GM12892 (cell line): ENCODE measurements around the gene WDR27.

Experiments
- DNase-seq: peaks from one replicate; pipeline ENCODE4 v3.0.0; 2011; ENCODE audit not compliant: insufficient read length
- FAIRE-seq: peaks from 2 replicates; lab custom pipeline; 2011; peaks lifted over from hg19 to GRCh38; lab: Jason Lieb, UNC
- POLR2A ChIP-seq: IDR thresholded peaks from 2 replicates; pipeline ENCODE4 v1.6.1; 2011; ENCODE audit warnings: low read depth, low read length, control low read depth
- POLR2AphosphoS5 ChIP-seq: IDR thresholded peaks from 2 replicates; pipeline ENCODE4 v1.6.1; 2011; ENCODE audit warnings: low read depth, low read length, control low read depth
- TAF1 ChIP-seq: IDR thresholded peaks from 2 replicates; pipeline ENCODE4 v1.6.1; 2011; ENCODE audit warnings: low read depth, mild to moderate bottlenecking, control low read depth, low read length, borderline replicate concordance

WDR27 gene

DNA sequence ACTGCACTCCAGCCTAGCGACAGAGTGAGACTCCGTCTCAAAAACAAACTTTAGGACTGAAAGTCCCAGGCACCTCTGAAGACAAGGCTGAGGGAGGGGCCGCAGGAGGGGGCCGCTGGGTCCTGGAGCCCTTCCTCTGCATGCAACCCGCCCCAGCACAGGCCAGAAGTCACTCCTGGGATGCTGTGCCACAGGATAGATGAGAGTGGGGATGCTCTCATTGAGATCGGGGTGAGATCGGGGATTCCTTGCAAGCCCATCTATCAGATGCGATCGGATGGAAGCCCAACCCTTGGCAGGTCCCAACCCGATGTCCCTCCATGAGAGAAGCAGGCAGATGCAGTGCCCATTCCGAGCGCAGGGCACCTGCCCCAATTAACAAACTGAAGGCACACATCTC is 66.5 kb downstream of the WDR27 start:
- no peak for DNase-seq
- no peak for TF ChIP-seq POLR2AphosphoS5
- no peak for TF ChIP-seq TAF1
- no peak for TF ChIP-seq POLR2A
- FAIRE-seq = no peak

- no peak for FAIRE-seq
- no peak for TF ChIP-seq POLR2A
- no peak for TF ChIP-seq TAF1
- TF ChIP-seq POLR2AphosphoS5 = no peak
- no peak for DNase-seq
These were observed 69.0 kb downstream of the WDR27 start for GRCh38 chr6:169632841-169633240.

- no peak for DNase-seq
- FAIRE-seq = no peak
- TF ChIP-seq POLR2A = no peak
- no peak for TF ChIP-seq TAF1
- TF ChIP-seq POLR2AphosphoS5 = no peak
These were observed 72.6 kb downstream of the WDR27 start for GRCh38 chr6:169629256-169629655.

DNA sequence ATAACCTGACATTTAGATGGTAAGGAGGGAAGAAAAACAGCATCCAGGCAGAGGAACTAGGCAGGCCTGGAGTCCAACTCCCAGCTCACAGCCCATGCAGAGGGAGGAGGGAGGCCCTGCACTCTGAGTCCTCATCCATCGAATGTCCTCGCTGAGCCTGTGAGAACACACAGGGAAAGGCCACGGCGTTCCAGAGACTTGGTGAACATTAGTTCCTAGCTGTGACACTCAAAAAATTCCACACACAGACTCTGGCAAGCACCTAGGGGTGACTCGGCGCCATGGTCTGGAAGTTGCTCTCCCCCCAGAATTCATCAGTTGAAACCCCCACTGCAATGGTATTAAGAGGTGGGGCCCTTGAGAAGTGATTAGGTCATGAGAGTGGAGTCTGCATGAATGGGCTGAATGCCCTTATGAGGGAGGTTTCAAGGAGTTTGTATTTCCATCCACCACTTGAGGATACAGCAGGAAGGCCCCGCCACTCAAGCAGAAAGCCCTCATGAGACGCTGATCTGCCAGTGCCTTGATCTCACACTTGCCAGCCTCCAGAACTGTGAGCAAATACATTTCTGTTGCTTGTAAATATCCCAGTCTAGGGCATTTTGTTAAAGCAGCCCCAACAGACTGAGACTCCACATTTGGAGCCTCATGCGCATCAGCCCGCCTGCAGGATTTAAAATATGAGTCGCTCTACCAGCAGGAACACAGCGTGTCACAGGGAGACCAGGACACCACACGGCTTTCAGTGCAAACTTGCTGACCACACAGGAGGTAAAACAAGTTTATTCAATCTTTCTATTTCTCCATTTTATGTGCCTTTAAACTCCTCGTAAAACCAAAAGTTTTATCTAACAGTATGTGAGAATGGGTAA is 73.9 kb downstream of the WDR27 start:
- FAIRE-seq = no peak
- TF ChIP-seq POLR2A (no peak), POLR2AphosphoS5 (no peak), TAF1 (no peak)
- DNase-seq = no peak

GRCh38 chr6:169626649-169627048 is 75.2 kb downstream of the WDR27 start:
- no peak for DNase-seq
- no peak for TF ChIP-seq POLR2AphosphoS5
- no peak for TF ChIP-seq TAF1
- TF ChIP-seq POLR2A = no peak
- no peak for FAIRE-seq

DNA sequence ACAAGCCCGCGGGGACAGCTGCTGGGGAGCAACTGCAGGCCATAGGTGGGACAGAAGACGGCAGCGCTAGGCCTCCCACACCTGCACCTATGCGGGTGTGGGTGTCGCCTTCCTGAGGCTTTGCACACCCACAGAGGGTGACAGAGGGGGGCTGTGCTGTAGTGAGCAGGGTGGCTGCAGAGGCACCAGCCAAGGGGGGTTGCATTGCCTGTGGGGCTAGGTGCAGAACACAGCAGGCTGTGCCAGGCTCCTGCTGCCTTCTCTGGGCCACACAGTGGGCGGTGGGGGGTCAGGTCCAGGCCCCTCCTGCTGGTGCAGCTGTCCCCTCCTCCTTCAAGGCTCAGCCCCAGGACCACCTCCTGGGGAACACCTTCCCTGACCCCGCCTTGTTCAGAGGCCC is 75.7 kb downstream of the WDR27 start:
- no peak for TF ChIP-seq POLR2A
- no peak for TF ChIP-seq POLR2AphosphoS5
- no peak for TF ChIP-seq TAF1

GRCh38 chr6:169625376-169625775 is 76.5 kb downstream of the WDR27 start:
- TF ChIP-seq TAF1 (no peak), POLR2A (no peak), POLR2AphosphoS5 (no peak)
- no peak for DNase-seq
- FAIRE-seq = no peak

More for the DNA sequence above, 75.7 kb downstream of the WDR27 start:
- FAIRE-seq (no peak), DNase-seq (no peak)

GRCh38 chr6:169624785-169625184 is 77.0 kb downstream of the WDR27 start:
- FAIRE-seq (no peak), DNase-seq (no peak)
- TF ChIP-seq TAF1 (no peak), POLR2AphosphoS5 (no peak), POLR2A (no peak)

DNA sequence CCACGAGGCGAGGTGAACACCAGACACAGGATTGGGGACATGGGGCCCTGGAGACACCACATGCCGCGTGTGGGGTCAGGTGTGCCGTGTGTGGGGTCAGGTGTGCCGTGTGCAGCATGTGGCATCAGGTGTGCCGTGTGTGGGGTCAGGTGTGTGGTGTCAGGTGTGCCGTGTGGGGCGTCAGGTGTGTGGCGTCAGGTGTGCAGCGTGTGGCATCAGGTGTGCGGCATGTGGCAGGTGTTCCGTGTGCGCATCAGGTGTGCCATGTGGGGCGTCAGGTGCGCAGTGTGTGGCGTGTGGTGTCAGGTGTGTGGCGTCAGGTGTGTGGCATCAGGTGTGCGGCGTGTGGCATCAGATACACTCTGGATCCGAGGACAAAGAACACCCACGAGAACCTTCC is 77.9 kb downstream of the WDR27 start:
- DNase-seq (no peak), FAIRE-seq (no peak)
- TF ChIP-seq POLR2A = no peak
- no peak for TF ChIP-seq POLR2AphosphoS5
- no peak for TF ChIP-seq TAF1

GRCh38 chr6:169623343-169623742 is 78.5 kb downstream of the WDR27 start:
- DNase-seq = no peak
- TF ChIP-seq TAF1 = no peak
- no peak for TF ChIP-seq POLR2A
- no peak for TF ChIP-seq POLR2AphosphoS5
- FAIRE-seq = no peak

- DNase-seq (no peak), FAIRE-seq (no peak)
- TF ChIP-seq TAF1 (no peak), POLR2A (no peak), POLR2AphosphoS5 (no peak)
These were observed 79.2 kb downstream of the WDR27 start for GRCh38 chr6:169622618-169623017.

GRCh38 chr6:169621311-169621710 is 80.5 kb downstream of the WDR27 start:
- DNase-seq (no peak), FAIRE-seq (no peak)
- no peak for TF ChIP-seq TAF1
- no peak for TF ChIP-seq POLR2AphosphoS5
- no peak for TF ChIP-seq POLR2A
